ENCODE measurements around the gene GNG12.
A peak's percentile ranks its signal among the peaks of the same experiment; 100 is the strongest.
"Not testable (repeated sequence)": the region's sequence is repeated elsewhere in the genome, so short reads cannot be mapped to it uniquely, and the experiment has no call there.

The GNG12 gene

DNA sequence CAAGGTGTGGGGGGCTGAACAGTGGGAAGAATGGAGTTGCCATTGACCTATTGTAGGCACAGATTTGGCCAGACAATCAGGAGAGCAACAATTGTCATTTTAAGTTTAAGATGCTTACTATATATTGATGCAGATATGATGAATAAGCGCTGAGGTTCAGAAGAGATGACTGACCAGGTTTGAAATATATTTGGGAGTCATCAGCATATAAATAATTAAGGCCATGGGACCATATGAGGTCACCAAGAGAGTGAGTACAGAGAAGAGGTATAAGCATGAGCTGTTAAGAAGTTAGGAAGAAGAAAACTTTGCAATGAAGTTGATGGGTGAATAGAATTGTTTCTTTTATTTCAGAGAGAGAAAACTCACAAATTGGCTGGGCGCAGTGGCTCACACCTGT lies 152.8 kb downstream of the GNG12 start:
- DNase-seq (ENCODE audit: low spot score) = peak; percentile 58

DNA sequence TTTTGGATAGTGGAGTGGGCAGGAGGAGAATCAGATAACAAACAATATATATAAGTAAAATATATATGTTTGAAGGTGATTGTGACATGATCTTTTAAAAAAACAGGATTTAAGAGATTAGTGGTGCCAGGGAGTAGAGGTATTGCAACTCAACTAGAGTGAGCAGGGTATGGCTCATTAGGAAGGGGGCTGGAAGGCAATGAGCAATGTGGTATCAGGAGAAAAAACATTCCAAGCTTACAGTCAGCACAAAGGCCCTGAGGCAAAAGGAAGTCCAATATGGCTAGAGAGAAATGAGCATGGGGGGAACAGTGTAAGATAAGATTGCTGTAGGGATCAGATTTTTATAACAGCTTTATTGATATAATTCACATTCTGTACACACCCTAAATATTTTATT lies 153.6 kb downstream of the GNG12 start:
- DNase-seq (ENCODE audit: low spot score) = peak; percentile 57

DNA sequence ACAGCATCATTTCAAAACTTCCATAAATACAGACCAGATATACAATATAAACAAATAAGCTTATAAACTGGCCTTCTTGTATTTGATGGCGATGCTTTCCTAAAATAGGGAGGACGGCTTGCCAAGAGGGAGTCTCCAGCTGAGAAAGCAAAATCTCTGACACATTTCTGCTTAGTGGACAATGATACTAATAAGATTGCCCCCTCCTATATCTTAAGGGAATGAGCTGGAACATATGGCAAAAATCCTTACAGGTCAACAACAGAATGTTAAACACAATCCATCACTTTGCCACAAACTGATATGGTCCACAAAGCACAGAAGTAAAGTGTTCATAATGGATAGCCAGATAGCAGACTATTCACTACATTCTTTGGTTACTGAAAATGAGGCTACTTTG lies 155.3 kb downstream of the GNG12 start:
- DNase-seq (ENCODE audit: low spot score) = no peak

DNA sequence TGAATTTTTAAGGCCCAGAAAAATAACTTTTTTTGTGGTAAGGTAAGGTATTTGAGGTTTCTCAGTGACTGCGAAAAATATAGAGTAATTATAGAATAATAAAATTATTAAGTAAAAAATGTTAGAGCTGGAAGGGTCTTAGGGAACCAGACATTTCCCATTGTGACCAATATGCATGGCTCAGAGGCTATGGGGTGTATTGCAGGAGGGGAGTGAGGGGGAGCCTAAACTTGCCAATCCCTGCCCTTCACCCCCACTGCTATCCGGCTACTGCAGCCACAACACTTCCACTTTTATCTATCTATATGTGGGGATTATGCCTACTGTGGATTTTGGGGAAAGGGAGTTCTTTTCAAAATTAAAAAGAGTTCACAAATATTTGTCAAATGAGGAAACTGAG lies 155.9 kb downstream of the GNG12 start:
- DNase-seq (ENCODE audit: low spot score) = no peak

DNA sequence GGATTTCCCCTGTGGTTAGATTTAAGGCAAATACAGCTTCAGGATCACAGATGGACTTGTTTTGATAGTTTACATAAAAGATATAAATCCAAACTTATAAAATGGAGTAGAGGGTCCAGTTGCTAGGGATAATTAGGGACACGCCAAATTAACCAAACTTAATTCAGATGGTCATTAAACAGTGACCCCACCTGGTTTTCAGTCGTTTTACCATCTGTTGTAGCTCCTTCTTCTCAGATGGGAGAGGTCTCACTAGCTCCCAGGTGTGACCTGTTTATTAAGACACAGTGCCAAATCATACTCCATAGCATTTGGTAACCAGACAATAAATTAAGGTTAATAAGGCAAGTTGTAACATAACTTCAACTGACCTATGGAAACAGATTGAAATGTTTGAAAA lies 156.3 kb downstream of the GNG12 start:
- DNase-seq (ENCODE audit: low spot score) = no peak

DNA sequence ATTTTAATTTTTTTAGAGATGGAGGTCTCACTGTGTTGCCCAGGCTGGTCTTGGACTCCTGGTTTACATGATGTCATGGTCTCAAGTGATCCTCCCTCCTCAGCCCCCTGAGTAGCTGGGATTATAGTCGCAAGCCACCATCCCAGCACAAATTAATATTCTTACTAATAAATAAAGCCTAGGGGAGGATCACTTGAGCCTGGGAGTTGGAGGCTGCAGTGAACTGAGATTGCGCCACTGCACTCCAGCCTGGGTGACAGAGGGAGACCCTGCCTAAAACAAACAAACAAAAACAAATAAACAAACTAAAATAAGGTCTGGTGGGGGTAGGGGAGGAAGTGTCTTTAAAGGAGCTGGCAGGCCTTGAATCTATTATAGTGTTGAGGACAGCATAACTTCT lies 157.0 kb downstream of the GNG12 start:
- no peak for DNase-seq (ENCODE audit: low spot score)

DNA sequence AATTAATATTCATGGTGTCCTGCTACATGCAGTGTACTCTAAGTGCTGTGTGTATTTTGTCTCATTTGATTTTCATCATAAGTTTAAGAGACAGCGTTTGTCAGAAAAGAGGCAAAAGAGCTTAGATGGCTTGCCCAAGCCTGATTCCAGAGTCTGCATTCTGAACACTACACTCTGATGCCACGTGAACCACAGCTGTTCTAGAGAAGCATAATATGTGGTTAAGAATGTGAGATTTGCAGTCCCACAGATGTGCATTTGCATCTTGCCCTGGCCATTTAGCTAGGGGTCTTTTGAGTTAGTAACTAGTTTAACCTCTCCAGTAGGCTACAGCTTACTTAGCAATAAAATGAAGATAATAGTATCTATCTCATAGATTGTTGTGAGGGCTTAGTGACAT lies 157.5 kb downstream of the GNG12 start:
- no peak for DNase-seq (ENCODE audit: low spot score)

DNA sequence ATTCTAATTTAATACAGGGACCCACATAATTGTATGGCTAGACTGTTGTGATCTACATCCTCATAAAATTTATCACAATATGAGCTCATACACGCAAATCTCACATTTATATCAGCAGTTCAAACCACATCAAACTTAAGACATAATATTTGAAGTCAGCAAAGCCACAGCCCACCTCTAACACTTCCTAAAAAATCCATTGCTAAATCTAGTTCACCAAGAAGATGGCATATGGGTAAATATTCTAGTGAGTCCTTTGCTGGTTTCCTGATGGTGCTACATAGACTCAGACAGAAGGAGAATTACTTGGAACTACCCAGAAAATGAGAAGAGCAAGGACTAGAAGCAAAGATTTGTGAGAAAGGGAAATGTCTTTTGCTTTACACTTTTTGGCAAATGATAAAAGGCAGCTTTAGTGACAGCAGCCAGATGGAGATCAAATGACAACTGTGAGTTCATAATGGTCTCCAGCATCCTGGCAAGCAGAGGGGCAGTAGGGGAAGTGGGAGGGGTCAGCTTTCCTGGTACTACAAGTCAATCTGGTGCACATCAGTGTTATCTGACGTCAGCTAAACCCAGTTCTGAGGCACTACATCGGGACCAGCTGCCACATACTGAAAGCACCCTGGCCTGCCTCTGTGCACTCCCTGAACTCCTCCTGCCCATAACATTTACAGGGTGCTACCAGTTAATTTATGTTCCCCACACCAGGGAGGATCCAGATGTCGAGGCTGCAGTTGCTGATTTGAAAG lies 158.8 kb downstream of the GNG12 start:
- no peak for DNase-seq (ENCODE audit: low spot score)

DNA sequence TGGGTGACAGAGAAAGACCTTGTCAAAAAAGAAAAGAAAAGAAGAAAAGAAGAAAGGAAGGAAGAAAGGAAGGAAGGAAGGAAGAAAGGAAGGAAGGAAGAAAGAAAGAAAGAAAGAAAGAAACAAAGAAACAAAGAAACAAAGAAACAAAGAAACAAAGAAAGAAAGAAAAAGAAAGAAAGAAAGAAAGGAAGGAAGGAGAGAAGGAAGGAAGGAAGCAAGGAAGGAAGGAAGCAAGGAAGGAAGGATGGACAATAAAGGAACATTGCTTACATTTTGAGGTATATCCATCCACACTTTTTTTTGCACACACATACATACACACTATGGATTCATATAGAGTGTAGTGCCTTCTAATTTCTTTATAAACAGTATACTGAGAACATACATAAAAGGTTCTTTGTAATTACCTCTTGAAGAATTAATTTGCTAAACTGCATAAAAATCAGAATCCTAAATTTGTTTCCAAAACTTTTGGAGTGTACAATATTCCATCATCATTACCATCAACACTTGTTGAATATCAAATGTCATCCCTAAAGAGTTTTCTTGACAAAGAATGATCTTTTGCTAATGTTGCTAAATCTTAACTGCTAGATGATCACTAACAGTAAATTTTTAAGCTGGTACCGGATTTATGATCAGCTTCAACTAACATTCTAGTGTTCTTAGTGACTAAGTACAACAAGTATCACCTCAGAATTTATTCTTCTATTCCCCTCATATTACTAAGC lies 159.6 kb downstream of the GNG12 start:
- DNase-seq (ENCODE audit: low spot score) = no peak

DNA sequence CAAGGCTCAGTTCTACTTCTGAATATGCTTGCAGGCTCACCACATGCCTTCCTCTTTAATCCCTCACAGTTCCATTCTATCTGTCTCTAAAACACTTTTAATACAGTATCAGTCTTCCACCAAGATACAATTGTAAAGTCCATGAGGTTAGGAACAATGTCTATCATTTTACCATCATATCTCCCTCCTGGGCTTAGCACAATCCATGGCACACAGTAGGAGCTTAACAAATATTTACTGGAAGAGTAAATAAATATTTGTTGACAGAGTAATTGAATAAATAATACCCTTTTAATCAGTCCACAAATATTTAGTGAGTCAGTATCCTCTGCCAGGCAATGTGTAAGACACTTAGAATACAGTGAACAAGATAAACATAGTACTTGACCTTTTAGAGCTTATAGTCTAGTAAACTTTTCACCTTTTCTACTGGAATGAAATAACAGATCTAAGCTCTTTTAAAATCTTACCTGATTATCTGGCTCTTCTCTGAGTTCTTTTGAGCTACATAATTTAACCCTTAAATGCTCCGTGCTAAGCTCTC lies 160.9 kb downstream of the GNG12 start:
- DNase-seq (ENCODE audit: low spot score) = no peak

DNA sequence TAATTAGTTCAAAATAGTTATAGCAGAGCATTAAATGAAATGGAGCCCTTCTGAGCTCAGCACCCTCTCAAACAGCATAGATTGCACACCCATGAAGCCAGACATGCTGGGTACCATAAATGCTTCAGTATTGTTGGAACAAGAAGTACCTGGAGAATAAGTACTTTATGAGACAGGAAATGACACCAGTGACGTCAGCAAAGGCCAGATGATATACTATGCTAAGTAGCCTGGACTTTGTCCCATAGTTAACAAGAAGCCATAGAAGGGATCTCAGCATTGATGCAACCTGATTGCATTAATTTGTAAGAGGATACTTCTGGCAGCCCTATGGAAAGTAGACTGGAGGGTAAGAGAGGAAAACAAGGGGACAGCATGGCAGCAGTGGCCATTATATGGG lies 164.6 kb downstream of the GNG12 start:
- DNase-seq (ENCODE audit: low spot score) = no peak

DNA sequence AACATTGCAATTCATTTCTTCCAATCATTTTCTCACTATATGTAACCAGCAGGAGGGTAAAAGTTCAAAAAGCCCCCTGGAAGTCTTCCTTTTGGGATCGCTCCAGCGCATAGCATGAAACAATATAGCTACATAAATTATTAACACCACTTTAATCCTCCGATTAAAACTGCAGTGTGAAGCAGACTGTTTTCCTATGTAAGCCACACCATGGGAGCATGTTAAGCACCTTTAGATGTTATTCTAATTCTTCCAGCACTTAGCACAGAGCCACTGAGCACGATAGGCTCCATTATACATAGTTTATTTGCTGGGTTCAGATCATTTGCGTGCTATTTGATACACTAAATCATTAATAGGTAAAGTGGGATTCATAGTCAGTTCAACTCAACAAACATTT lies 166.6 kb downstream of the GNG12 start:
- no peak for DNase-seq (ENCODE audit: low spot score)

DNA sequence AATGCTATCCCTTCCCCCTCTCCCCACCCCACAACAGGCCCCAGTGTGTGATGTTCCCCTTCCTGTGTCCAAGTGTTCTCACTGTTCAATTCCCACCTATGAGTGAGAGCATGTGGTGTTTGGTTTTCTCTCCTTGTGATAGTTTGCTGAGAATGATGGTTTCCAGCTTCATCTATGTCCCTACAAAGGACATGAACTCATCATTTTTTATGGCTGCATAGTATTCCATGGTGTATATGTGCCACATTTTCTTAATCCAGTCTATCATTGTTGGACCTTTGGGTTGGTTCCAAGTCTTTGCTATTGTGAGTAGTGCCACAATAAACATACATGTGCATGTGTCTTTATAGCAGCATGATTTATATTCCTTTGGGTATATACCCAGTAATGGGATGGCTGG lies 168.0 kb downstream of the GNG12 start:
- not testable (repeated sequence) for DNase-seq (ENCODE audit: low spot score)

DNA sequence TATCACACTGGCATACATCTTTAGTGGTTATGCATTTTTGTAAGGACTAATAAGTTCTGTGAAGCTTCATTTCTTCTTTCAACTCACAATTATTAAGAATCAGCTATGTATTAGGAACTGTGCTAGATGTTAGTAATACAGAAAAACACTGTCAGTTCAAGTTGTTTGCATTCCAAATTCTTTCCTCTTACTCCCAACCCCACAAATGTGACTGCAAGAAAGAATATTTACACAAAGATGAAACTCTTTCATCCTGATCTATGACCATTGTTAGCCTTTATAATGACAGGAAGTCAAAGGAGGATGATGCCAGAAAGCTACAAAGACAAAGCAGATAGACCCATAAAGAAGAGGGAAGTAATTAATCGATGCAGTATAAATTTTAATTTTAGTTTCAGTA lies 169.2 kb downstream of the GNG12 start:
- no peak for DNase-seq (ENCODE audit: low spot score)

DNA sequence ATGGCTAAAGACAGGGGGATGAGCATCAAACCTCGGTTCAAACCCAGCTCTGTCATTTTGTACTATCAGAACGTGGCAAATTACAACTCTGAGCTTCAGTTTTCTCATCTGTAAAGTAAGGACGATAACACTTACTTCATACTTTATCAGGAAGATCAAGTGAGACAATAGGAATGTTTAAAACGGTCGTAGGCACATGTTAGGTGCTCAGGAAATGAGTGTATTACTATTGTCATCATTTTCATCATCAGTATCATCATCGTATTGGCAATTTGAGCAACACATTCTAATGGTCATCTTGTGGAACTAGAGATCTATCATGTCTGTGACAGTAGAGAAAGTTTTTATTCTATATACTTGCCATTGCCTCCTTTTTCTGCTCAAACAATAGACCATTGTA lies 170.4 kb downstream of the GNG12 start:
- DNase-seq (ENCODE audit: low spot score) = peak; percentile 24

DNA sequence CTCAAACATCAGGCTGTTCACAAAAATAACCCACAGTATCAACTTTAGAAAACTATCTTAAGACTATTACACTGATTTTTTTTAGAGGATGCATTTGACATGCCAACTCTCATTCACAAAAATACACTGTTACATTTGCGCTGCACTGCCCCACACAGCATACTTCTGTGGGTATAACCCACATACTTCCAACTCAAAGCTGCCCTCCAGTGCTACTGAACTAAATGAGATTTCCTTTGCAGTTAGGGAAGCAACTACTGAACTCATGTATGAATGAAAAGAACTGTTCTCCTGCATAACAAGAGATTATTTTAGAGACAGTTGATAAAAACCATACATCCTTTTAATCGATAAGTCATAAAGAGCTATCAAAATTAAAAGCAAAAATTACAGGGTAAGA lies 174.0 kb downstream of the GNG12 start:
- DNase-seq (ENCODE audit: low spot score) = no peak

DNA sequence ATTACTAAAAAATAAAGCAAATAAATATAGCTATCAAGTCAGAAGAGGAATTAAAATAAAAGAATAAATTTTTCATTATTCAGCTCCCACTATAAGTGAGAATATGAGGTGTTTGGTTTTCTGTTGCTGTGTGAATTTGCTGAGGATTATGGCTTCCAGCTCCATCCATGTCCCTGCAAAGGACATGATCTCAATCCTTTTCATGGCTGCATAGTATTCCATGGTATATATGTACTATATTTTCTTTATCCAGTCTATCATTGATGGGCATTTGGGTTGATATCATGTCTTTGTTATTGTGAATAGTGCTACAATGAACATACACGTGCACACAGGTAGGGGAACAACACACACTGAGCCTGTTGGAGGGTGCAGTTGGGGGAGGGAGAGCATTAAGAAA lies 176.1 kb downstream of the GNG12 start:
- DNase-seq (ENCODE audit: low spot score) = not testable (repeated sequence)

DNA sequence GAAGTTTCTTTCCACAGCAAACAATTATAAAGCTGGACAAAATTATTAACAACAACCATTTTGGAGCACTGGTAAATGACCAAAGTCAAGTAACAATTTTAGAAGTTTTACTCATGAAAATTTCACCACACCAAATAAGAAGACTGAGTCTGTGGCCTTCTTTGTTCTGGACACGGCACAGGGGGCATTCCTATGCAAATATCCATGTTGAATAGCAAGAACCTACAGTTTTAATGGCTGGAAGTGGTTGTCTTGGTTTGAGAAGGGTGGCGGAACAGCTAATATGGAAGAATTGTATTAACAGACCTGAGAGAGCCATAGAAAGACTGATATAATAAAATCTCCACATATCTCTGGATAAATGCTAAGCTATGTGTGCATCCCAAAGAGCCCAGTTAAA lies 177.7 kb downstream of the GNG12 start:
- no peak for DNase-seq (ENCODE audit: low spot score)

DNA sequence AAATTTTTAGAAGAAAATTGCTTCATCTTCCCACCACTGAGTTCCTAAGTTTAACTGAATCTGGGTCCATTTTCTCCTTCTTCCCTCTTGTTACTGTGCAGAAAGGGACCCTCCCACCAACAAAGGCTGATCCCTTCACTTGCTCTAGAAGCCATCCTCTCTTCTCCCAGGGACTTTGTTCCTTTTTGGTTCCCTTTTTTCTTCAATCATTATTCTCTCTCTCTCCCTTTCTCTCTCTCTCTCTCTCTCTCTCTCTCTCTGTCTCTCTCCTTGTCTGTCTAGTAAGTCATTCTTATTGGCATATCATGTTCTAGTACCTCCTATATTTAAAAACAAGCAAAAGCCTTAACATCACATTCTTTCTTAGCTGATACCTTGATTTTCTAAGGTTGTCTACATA lies 180.0 kb downstream of the GNG12 start:
- no peak for DNase-seq (ENCODE audit: low spot score)

DNA sequence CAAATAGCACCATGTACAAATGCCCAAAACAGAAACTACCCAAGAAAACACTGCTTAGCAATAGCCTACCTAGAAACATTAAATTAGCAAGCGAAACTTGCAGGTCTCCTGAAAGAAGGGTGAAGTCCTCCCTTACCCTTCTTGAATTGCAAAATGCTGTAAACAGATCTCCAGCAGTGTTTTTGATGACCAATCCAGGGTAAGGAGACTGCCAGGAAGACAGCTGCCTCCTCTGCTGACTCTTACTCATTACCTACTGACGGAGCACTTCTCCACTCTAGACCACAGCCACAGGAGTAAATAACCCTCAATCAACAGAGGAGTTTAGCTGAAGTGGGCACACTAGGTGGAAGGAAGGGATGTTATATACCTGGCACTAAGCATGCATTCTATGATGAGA lies 180.5 kb downstream of the GNG12 start:
- DNase-seq (ENCODE audit: low spot score) = peak; percentile 37
